ENCODE results near the gene PGPEP1.
"Not testable (repeated sequence)": the region's sequence is repeated elsewhere in the genome, so short reads cannot be mapped to it uniquely, and the experiment has no call there.

Gene PGPEP1

DNA sequence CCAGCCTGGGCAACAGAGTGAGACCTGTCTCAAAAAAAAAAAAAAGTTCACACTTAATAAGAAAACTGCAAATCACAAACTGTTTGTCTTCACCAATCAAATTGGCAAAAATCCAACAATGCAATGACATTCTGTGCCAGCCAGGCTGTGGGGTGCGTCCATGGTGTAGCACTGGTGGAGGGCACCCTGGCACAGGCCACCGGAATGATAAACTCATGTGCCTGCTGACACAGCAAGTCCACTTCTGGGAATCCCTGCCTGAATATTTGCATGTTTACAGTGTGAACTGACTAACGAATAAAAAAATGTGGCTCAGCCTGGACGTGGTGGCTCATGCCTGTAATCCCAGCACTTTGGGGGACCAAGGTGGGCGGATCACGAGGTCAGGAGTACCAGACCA, 58.6 kb downstream of the PGPEP1 start:
- DNase-seq: no peak
- H3K36me3 ChIP-seq (ENCODE audit: control insufficient read depth, insufficient read depth, low read length): no peaks in the 10 kb centered on the region
- no peak overlapping the region for H3K27ac ChIP-seq (ENCODE audit: insufficient read depth, low read length, poor library complexity, severe bottlenecking)
- peaks cover 8% of the 10 kb centered on the region for H3K27me3 ChIP-seq (replicated peaks; ENCODE audit: control insufficient read depth, insufficient read depth, low read length, poor library complexity, severe bottlenecking)
- no peaks in the 10 kb centered on the region for H3K9me3 ChIP-seq (ENCODE audit: control insufficient read depth, low read length)
- peaks cover 8% of the 10 kb centered on the region for H3K4me1 ChIP-seq (ENCODE audit: control insufficient read depth, insufficient read depth, low read length, poor library complexity, severe bottlenecking)
- H3K4me3 ChIP-seq (ENCODE audit: insufficient read depth, low read depth, low read length, poor library complexity, severe bottlenecking): no peak overlapping the region

GRCh38 chr19:18401580-18402112, 61.2 kb downstream of the PGPEP1 start:
- Histone ChIP-seq H3K4me3 (ENCODE audit: insufficient read depth, low read depth, low read length, poor library complexity, severe bottlenecking) (no peak overlapping the region), H3K9me3 (ENCODE audit: control insufficient read depth, low read length) (no peaks in the 10 kb centered on the region), H3K36me3 (ENCODE audit: control insufficient read depth, insufficient read depth, low read length) (no peaks in the 10 kb centered on the region), H3K27me3 (replicated peaks; ENCODE audit: control insufficient read depth, insufficient read depth, low read length, poor library complexity, severe bottlenecking) (peaks cover 8% of the 10 kb centered on the region), H3K4me1 (ENCODE audit: control insufficient read depth, insufficient read depth, low read length, poor library complexity, severe bottlenecking) (peaks cover 8% of the 10 kb centered on the region), H3K27ac (ENCODE audit: insufficient read depth, low read length, poor library complexity, severe bottlenecking) (no peak overlapping the region)
- DNase-seq: no peak

DNA sequence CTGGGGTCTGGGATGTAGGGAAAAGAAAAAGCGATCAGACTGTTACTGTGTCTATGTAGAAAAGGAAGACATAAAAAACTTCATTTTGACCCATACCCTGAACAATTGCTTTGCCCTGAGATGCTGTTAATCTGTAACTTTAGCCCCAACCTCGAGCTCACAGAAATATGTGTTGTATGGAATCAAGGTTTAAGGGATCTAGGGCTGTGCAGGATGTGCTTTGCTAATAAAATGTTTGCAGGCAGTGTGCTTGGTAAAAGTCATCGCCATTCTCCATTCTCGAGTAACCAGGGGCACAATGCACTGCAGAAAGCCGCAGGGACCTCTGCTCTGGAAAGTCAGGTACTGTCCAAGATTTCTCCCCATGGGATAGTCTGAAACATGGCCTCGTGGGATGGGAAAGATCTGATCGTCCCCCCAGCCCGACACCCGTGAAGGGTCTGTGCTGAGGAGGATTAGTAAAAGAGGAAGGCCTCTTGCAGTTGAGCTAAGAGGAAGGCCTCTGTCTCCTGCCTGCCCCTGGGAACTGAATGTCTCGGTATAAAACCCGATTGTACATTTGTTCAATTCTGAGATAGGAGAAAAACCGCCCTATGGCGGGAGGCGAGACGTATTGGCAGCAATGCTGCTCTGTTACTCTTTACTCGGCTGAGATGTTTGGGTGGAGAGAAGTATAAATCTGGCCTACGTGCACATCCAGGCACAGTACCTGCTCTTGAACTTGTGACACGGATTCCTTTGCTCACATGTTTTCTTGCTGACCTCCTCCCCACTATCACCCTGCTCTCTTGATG, 62.3 kb downstream of the PGPEP1 start:
- H3K27ac ChIP-seq (ENCODE audit: insufficient read depth, low read length, poor library complexity, severe bottlenecking); H3K36me3 ChIP-seq (ENCODE audit: control insufficient read depth, insufficient read depth, low read length); H3K27me3 ChIP-seq (replicated peaks; ENCODE audit: control insufficient read depth, insufficient read depth, low read length, poor library complexity, severe bottlenecking); DNase-seq; H3K9me3 ChIP-seq (ENCODE audit: control insufficient read depth, low read length); H3K4me1 ChIP-seq (ENCODE audit: control insufficient read depth, insufficient read depth, low read length, poor library complexity, severe bottlenecking); H3K4me3 ChIP-seq (ENCODE audit: insufficient read depth, low read depth, low read length, poor library complexity, severe bottlenecking): not testable (repeated sequence)

- not testable (repeated sequence) for DNase-seq; H3K27me3 ChIP-seq (replicated peaks; ENCODE audit: control insufficient read depth, insufficient read depth, low read length, poor library complexity, severe bottlenecking); H3K27ac ChIP-seq (ENCODE audit: insufficient read depth, low read length, poor library complexity, severe bottlenecking); H3K4me1 ChIP-seq (ENCODE audit: control insufficient read depth, insufficient read depth, low read length, poor library complexity, severe bottlenecking); H3K36me3 ChIP-seq (ENCODE audit: control insufficient read depth, insufficient read depth, low read length); H3K4me3 ChIP-seq (ENCODE audit: insufficient read depth, low read depth, low read length, poor library complexity, severe bottlenecking); H3K9me3 ChIP-seq (ENCODE audit: control insufficient read depth, low read length)
These were observed 65.4 kb downstream of the PGPEP1 start for GRCh38 chr19:18405754-18406153.

DNA sequence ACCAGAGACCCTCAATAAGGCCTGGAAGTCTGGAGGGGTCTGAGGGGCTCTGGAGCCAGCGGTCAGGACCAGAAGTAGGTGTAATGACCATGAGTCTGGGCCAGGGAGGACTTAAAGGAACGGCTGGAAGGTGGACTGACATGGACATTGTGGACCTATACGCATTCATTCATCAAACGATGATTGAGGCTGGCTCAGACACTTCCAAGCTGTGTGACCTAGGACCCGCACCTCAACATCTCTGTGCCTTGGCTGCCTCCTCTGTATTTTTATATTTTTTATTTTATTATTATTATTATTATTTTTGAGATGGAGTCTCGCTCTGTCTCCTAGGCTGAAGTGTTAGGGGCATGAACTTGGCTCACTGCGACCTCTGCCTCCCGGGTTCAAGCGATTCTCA, 66.4 kb downstream of the PGPEP1 start:
- no peaks in the 10 kb centered on the region for H3K9me3 ChIP-seq (ENCODE audit: control insufficient read depth, low read length)
- H3K27me3 ChIP-seq (replicated peaks; ENCODE audit: control insufficient read depth, insufficient read depth, low read length, poor library complexity, severe bottlenecking): no peaks in the 10 kb centered on the region
- H3K27ac ChIP-seq (ENCODE audit: insufficient read depth, low read length, poor library complexity, severe bottlenecking): no peak overlapping the region
- no peaks in the 10 kb centered on the region for H3K36me3 ChIP-seq (ENCODE audit: control insufficient read depth, insufficient read depth, low read length)
- no peak for DNase-seq
- H3K4me3 ChIP-seq (ENCODE audit: insufficient read depth, low read depth, low read length, poor library complexity, severe bottlenecking): no peak overlapping the region
- no peaks in the 10 kb centered on the region for H3K4me1 ChIP-seq (ENCODE audit: control insufficient read depth, insufficient read depth, low read length, poor library complexity, severe bottlenecking)

DNA sequence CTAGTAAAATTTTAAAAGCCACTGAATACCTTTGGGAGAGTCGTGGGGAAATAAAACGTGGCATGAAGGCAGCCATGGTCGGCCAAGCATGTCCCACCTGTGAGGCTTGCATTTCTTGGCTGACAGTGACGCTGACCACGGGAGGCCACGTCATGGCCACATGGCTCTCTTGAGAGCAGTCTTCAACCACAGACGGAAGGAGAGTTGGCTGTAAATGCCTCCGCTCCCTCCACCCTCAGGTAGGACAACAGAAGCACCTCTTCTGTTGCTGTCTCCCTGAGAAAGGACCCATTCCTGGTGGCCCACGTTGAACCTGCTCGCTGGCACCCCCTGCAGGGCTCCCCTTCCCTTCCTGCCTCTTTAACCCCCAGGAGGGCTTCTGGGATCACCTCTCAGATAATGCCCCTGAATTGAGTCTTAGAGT, 67.7 kb downstream of the PGPEP1 start:
- DNase-seq: no peak
- H3K9me3 ChIP-seq (ENCODE audit: control insufficient read depth, low read length): no peaks in the 10 kb centered on the region
- H3K27me3 ChIP-seq (replicated peaks; ENCODE audit: control insufficient read depth, insufficient read depth, low read length, poor library complexity, severe bottlenecking): no peaks in the 10 kb centered on the region
- H3K4me1 ChIP-seq (ENCODE audit: control insufficient read depth, insufficient read depth, low read length, poor library complexity, severe bottlenecking): no peaks in the 10 kb centered on the region
- H3K4me3 ChIP-seq (ENCODE audit: insufficient read depth, low read depth, low read length, poor library complexity, severe bottlenecking): no peak overlapping the region
- H3K36me3 ChIP-seq (ENCODE audit: control insufficient read depth, insufficient read depth, low read length): no peaks in the 10 kb centered on the region
- H3K27ac ChIP-seq (ENCODE audit: insufficient read depth, low read length, poor library complexity, severe bottlenecking): no peak overlapping the region

DNA sequence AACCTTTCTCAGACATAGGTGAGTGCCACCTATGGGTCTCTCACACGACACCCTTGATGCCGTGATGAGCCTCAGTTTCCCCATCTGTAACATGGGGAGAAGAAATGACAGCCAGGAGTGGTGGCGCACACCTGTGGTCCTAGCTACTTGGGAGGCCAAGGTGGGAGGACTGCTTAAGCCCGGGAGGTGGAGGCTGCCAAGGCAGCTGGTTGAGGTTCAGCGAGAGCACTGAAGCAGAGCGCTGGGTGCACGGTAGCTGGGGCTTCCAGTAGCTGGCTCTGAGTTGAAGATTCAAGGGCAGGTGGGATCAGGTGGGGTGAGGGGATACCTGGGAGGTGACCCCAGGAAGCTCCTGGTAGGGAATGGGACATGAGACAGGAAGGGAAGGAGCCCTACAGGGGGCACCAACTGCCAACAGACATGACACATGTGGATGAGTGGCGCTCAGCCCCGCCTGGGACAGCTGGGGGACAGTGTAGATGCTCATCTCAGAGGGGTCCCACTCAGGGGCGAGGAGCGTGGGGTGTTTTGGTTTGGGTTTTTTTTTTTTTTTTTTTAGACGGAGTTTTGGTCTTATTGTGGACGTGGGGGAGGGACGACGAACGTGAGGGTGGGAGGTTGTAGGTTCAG, 72.3 kb downstream of the PGPEP1 start:
- H3K27me3 ChIP-seq (replicated peaks; ENCODE audit: control insufficient read depth, insufficient read depth, low read length, poor library complexity, severe bottlenecking): no peaks in the 10 kb centered on the region
- no peak for DNase-seq
- H3K27ac ChIP-seq (ENCODE audit: insufficient read depth, low read length, poor library complexity, severe bottlenecking): no peak overlapping the region
- H3K4me3 ChIP-seq (ENCODE audit: insufficient read depth, low read depth, low read length, poor library complexity, severe bottlenecking): no peak overlapping the region
- H3K4me1 ChIP-seq (ENCODE audit: control insufficient read depth, insufficient read depth, low read length, poor library complexity, severe bottlenecking): peaks cover 35% of the 10 kb centered on the region
- no peaks in the 10 kb centered on the region for H3K36me3 ChIP-seq (ENCODE audit: control insufficient read depth, insufficient read depth, low read length)
- H3K9me3 ChIP-seq (ENCODE audit: control insufficient read depth, low read length): no peaks in the 10 kb centered on the region

DNA sequence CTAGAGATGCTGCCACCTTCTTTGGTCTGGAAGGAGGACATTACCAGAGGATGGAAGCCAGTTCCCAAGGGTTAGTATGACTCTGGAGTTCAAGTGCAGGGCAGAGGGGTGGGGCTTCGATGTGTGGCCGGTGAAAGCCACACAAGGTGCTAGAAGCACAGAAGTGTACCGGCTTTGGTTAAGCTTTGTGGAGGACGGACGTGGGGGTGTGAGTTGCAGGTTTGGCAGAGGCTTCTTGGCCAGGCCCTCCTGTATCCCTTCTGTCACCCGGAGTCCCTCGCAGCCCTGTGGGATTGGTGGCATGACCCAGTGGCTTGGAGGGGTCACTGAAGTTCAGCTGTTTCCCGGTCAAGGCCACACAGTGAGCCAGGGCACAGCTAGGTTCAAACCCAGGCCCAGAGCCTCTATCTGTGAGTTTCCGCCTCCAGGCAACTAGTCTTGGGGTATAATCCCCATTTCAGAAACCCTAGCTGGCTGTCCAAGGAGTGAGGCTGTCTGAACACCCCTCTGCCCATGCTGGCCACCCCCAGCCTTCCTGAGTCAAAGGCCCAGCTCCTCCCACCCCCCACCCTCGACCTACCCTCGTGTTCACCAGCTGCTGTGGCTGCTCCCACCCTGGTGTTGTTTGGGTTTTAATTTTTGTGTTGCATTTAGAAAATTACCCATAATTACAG, 74.2 kb downstream of the PGPEP1 start:
- peaks cover 48% of the 10 kb centered on the region for H3K4me1 ChIP-seq (ENCODE audit: control insufficient read depth, insufficient read depth, low read length, poor library complexity, severe bottlenecking)
- H3K4me3 ChIP-seq (ENCODE audit: insufficient read depth, low read depth, low read length, poor library complexity, severe bottlenecking): no peak overlapping the region
- no peak for DNase-seq

DNA sequence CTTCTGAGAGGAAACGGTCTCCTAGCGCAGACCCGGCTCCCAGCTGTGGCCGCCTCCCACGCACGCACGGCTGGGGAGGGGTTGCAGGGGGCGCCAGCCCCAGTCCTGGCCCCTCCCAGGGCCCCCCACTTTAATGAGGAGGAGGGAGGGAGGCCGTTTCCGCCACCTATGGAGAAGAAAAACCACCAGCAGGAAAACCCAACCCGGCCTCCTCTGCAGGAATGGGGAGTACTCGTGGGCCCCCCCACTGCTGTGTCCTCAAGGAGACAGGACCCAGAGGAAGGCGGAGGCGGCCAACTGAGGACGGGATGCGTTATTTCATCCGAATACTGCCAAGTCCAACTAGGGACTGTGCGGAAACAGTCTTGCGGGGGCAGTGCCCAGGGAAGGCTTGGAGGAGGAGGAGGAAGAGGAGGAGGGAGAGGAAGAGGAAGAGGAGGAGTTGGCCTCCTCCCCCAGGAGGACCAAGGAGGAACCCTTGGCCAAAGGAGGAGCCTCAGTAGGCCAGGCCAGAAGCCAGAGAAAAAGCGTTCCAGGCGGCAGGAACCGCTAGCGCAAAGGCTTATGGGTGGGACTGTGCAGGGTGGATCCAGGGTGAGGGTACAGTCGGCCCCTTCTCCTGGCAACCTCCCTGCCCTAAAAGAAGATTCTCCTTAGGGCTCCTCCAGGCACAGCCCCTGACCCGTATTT, 74.9 kb downstream of the PGPEP1 start:
- Histone ChIP-seq H3K27ac (ENCODE audit: insufficient read depth, low read length, poor library complexity, severe bottlenecking) (peak overlapping the region; percentile 9), H3K27me3 (replicated peaks; ENCODE audit: control insufficient read depth, insufficient read depth, low read length, poor library complexity, severe bottlenecking) (no peaks in the 10 kb centered on the region), H3K4me1 (ENCODE audit: control insufficient read depth, insufficient read depth, low read length, poor library complexity, severe bottlenecking) (peaks cover 53% of the 10 kb centered on the region), H3K36me3 (ENCODE audit: control insufficient read depth, insufficient read depth, low read length) (no peaks in the 10 kb centered on the region), H3K4me3 (ENCODE audit: insufficient read depth, low read depth, low read length, poor library complexity, severe bottlenecking) (no peak overlapping the region), H3K9me3 (ENCODE audit: control insufficient read depth, low read length) (no peaks in the 10 kb centered on the region)
- DNase-seq: no peak

More for the DNA sequence above, 74.2 kb downstream of the PGPEP1 start:
- H3K9me3 ChIP-seq (ENCODE audit: control insufficient read depth, low read length): no peaks in the 10 kb centered on the region
- no peaks in the 10 kb centered on the region for H3K36me3 ChIP-seq (ENCODE audit: control insufficient read depth, insufficient read depth, low read length)
- H3K27ac ChIP-seq (ENCODE audit: insufficient read depth, low read length, poor library complexity, severe bottlenecking): no peak overlapping the region
- no peaks in the 10 kb centered on the region for H3K27me3 ChIP-seq (replicated peaks; ENCODE audit: control insufficient read depth, insufficient read depth, low read length, poor library complexity, severe bottlenecking)

Data from effector memory CD4-positive, alpha-beta T cell (primary cell).